ENCODE measurements around the gene MARCHF10. TPM values are rescaled to one million over a fixed set of nuclear protein-coding genes. Genes with fewer than 3 reads are reported as not detected.
A peak's percentile ranks its signal among the peaks of the same experiment; 100 is the strongest.

Gene MARCHF10
- total and polyA plus RNA-seq, 9 of the 15 experiments (the other 6 are each of a cell fraction or from before 2014, with no cell fraction given) = not detected

- in situ Hi-C loops (cut with MboI) (no loop called here), intact Hi-C loops (cut with micrococcal nuclease) (no loop called here)
- 17% methylated on average over 15 of the region's 16 CpGs for WGBS (ENCODE audit: insufficient coverage, low coverage, missing lambda C conversion rate)
- Histone ChIP-seq H3K9me3 (replicated peaks; ENCODE audit: control insufficient read depth, insufficient read depth, low read depth, low read length) (no peaks in the 10 kb centered on the region), H3K4me1 (replicated peaks in 1 of 2; ENCODE audit: control insufficient read depth in 2 of 2, insufficient read depth in 2 of 2, low read length in 2 of 2) (no peaks in the 10 kb centered on the region), H3K79me2 (ENCODE audit: control insufficient read depth, insufficient read depth, low read length) (no peaks in the 10 kb centered on the region), H3K27me3 (ENCODE audit: control insufficient read depth in 2 of 2, insufficient read depth in 2 of 2, low read length in 2 of 2) (peaks cover 22 to 30% of the 10 kb centered on the region in 2 experiments), H3K9ac (ENCODE audit: insufficient read depth in 1 of 2, low read depth in 2 of 2, low read length in 2 of 2) (no peak overlapping the region), H2AFZ (ENCODE audit: low read depth, low read length) (no peak overlapping the region), H3K4me2 (ENCODE audit: insufficient read depth, low read length) (no peak overlapping the region), H4K20me1 (replicated peaks; ENCODE audit: control insufficient read depth, insufficient read depth, low read length) (no peaks in the 10 kb centered on the region), H3K36me3 (ENCODE audit: control insufficient read depth, insufficient read depth, low read length) (no peaks in the 10 kb centered on the region), H3K9me1 (ENCODE audit: control insufficient read depth, insufficient read depth, low read length) (no peaks in the 10 kb centered on the region), H3K27ac (ENCODE audit: extremely low read depth, low read depth, low read length) (no peak overlapping the region), H3K4me3 (no peak overlapping the region)
- ChIA-PET CTCF (ENCODE audit: low intra/inter-chr PET ratio) (no interaction called here), POLR2A (interaction anchor here (0.6 kb wide), 2 partner anchors 10 to 601 kb away, joined by 3 to 4 read pairs; no protein-coding TSS in a partner anchor)
- peak; percentile 51 for TF ChIP-seq REST (IDR thresholded peaks at IDR 0.05; ENCODE audit: borderline replicate concordance)
- TF ChIP-seq REST (CRISPR knock-in tag; IDR thresholded peaks at IDR 0.05; ENCODE audit: low read depth) = no peak
- no peak for TF ChIP-seq TBL1XR1 (IDR thresholded peaks at IDR 0.05; ENCODE audit: low read length in 2 of 2)
- ATAC-seq (no peak), FAIRE-seq (no peak), DNase-seq (ENCODE audit: extremely low read depth in 1 of 4, low spot score in 3 of 4) (no peak)
- no TSS peak for BruUV-seq (replicated peaks)
These were observed 68.3 kb downstream of the MARCHF10 start for GRCh38 chr17:62739645-62740388.

Measured in K562 (cell line).